H9 (cell line): ENCODE results near the gene ST6GALNAC6. TPM values are rescaled to one million over a fixed set of nuclear protein-coding genes. Genes with fewer than 3 reads are reported as not detected.

Source experiments
- DNase-seq: peaks from one replicate; pipeline ENCODE4 v3.0.0-alpha.2; 2017
- H2AFZ ChIP-seq: one replicate; pipeline ENCODE4 v1.6.1; 2013; ENCODE audit warnings: mild to moderate bottlenecking, low read length, control low read depth, moderate library complexity
- H2AK5ac ChIP-seq: 2 replicates; pipeline ENCODE4 v1.6.1; 2013; ENCODE audit warnings: low read length, control low read depth, mixed read lengths; ENCODE audit not compliant: insufficient read length
- H2BK120ac ChIP-seq: one replicate; pipeline ENCODE4 v1.6.1; 2013; ENCODE audit warnings: low read depth, mild to moderate bottlenecking, low read length, control low read depth, inconsistent platforms; ENCODE audit not compliant: poor library complexity, severe bottlenecking
- H2BK12ac ChIP-seq: 2 replicates; pipeline ENCODE4 v1.6.1; 2013; ENCODE audit warnings: low read length, control low read depth, mixed read lengths, low read depth; ENCODE audit not compliant: insufficient read length
- H2BK15ac ChIP-seq: 2 replicates; pipeline ENCODE4 v1.6.1; 2013; ENCODE audit warnings: low read depth, low read length, control low read depth
- H2BK20ac ChIP-seq: one replicate; pipeline ENCODE4 v1.6.1; 2013; ENCODE audit warnings: low read depth, mild to moderate bottlenecking, low read length, control low read depth, inconsistent platforms; ENCODE audit not compliant: poor library complexity, severe bottlenecking
- H2BK5ac ChIP-seq: 2 replicates; pipeline ENCODE4 v1.6.1; 2013; ENCODE audit warnings: low read length, control low read depth, mixed read lengths; ENCODE audit not compliant: insufficient read length
- H3K14ac ChIP-seq: 2 replicates; pipeline ENCODE4 v1.6.1; 2013; ENCODE audit warnings: low read length, control low read depth; ENCODE audit not compliant: insufficient read depth
- H3K18ac ChIP-seq: 2 replicates; pipeline ENCODE4 v1.6.1; 2013; ENCODE audit warnings: low read depth, mild to moderate bottlenecking, mixed read lengths, low read length, control low read depth; ENCODE audit not compliant: insufficient read length
- H3K23ac ChIP-seq: 2 replicates; pipeline ENCODE4 v1.6.1; 2013; ENCODE audit warnings: low read length, control low read depth, mixed read lengths, low read depth; ENCODE audit not compliant: insufficient read length
- H3K23me2 ChIP-seq: 2 replicates; pipeline ENCODE4 v1.6.1; 2013; ENCODE audit warnings: low read depth, mild to moderate bottlenecking, mixed read lengths, low read length, control low read depth; ENCODE audit not compliant: insufficient read length, poor library complexity, severe bottlenecking
- H3K27ac ChIP-seq: 2 replicates; pipeline ENCODE4 v1.5.1; 2013; ENCODE audit warnings: low read length, control low read depth, mixed read lengths, low read depth; ENCODE audit not compliant: insufficient read length
- H3K27me3 ChIP-seq: 2 replicates; pipeline ENCODE4 v1.6.1; 2013; ENCODE audit warnings: low read length, control low read depth, inconsistent platforms; ENCODE audit not compliant: insufficient read depth
- H3K4ac ChIP-seq: 2 replicates; pipeline ENCODE4 v1.6.1; 2013; ENCODE audit warnings: low read depth, mild to moderate bottlenecking, control low read depth, inconsistent platforms, low read length, moderate library complexity
- H3K4me1 ChIP-seq: 2 replicates; pipeline ENCODE4 v1.6.1; 2013; ENCODE audit warnings: low read length, control low read depth, inconsistent platforms; ENCODE audit not compliant: insufficient read depth
- H3K4me2 ChIP-seq: 2 replicates; pipeline ENCODE4 v1.6.1; 2013; ENCODE audit warnings: low read length, control low read depth, mixed read lengths; ENCODE audit not compliant: insufficient read length, insufficient read depth
- H3K56ac ChIP-seq: 2 replicates; pipeline ENCODE4 v1.6.1; 2013; ENCODE audit warnings: low read depth, mild to moderate bottlenecking, mixed read lengths, low read length, control low read depth; ENCODE audit not compliant: insufficient read length
- H3K79me1 ChIP-seq: 2 replicates; pipeline ENCODE4 v1.6.1; 2013; ENCODE audit warnings: low read depth, mild to moderate bottlenecking, moderate library complexity, low read length, control low read depth, inconsistent platforms; ENCODE audit not compliant: insufficient read depth, poor library complexity, severe bottlenecking
- H3K79me2 ChIP-seq: 2 replicates; pipeline ENCODE4 v1.6.1; 2013; ENCODE audit warnings: low read length, control low read depth, inconsistent platforms; ENCODE audit not compliant: insufficient read depth
- H3K9ac ChIP-seq: 2 replicates; pipeline ENCODE4 v1.6.1; 2013; ENCODE audit warnings: low read length, control low read depth, mixed read lengths; ENCODE audit not compliant: insufficient read length; ENCODE audit errors: extremely low read depth
- H3K9me3 ChIP-seq: one replicate; pipeline ENCODE4 v1.6.1; 2013; ENCODE audit warnings: low read depth, low read length, inconsistent platforms; ENCODE audit not compliant: control insufficient read depth
- H3T11ph ChIP-seq: one replicate; pipeline ENCODE4 v1.6.1; 2013; ENCODE audit warnings: mild to moderate bottlenecking, low read length, control low read depth, inconsistent platforms
- H4K20me1 ChIP-seq: one replicate; pipeline ENCODE4 v1.6.1; 2013; ENCODE audit not compliant: control insufficient read depth, insufficient read length, insufficient read depth
- H4K5ac ChIP-seq: 2 replicates; pipeline ENCODE4 v1.6.1; 2013; ENCODE audit warnings: low read depth, mild to moderate bottlenecking, mixed read lengths, low read length, control low read depth; ENCODE audit not compliant: insufficient read length
- H4K8ac ChIP-seq: replicated peaks from 2 replicates; pipeline ENCODE4 v1.6.1; 2013; ENCODE audit warnings: low read length, control low read depth, mixed read lengths, low read depth; ENCODE audit not compliant: insufficient read length
- H4K91ac ChIP-seq: 2 replicates; pipeline ENCODE4 v1.6.1; 2013; ENCODE audit warnings: low read depth, mild to moderate bottlenecking, moderate library complexity, mixed read lengths, low read length, control low read depth; ENCODE audit not compliant: insufficient read length
- H3K27ac Mint-ChIP-seq, 3 experiments: 2 replicates in 2 of 3; 3 replicates in 1 of 3; pipeline ENCODE4 v1.8.0; 2020 to 2021; ENCODE audit warnings: mixed read lengths in 3 of 3, mild to moderate bottlenecking in 1 of 3, moderate library complexity in 1 of 3
- H3K27me3 Mint-ChIP-seq: 2 replicates; pipeline ENCODE4 v1.8.0; 2021; ENCODE audit warnings: low read depth, mild to moderate bottlenecking, moderate library complexity, mixed read lengths
- H3K36me3 Mint-ChIP-seq, 3 experiments: 2 replicates in 2 of 3; 3 replicates in 1 of 3; pipeline ENCODE4 v1.8.0; 2020 to 2021; ENCODE audit warnings: low read depth in 3 of 3, mixed read lengths in 3 of 3; ENCODE audit not compliant: insufficient read depth in 1 of 3
- H3K4me1 Mint-ChIP-seq, 2 experiments: 2 replicates each; pipeline ENCODE4 v1.8.0; 2020; ENCODE audit warnings: mixed read lengths in 2 of 2
- H3K4me3 Mint-ChIP-seq, 2 experiments: 2 replicates in 1 of 2; 3 replicates in 1 of 2; pipeline ENCODE4 v1.8.0; 2020 to 2021; ENCODE audit warnings: mild to moderate bottlenecking in 2 of 2, mixed read lengths in 2 of 2, moderate library complexity in 1 of 2
- H3K9me3 Mint-ChIP-seq, 2 experiments: 2 replicates in 1 of 2; 3 replicates in 1 of 2; pipeline ENCODE4 v1.8.0; 2020; ENCODE audit warnings: mild to moderate bottlenecking in 2 of 2, mixed read lengths in 2 of 2, moderate library complexity in 1 of 2
- CTCF ChIP-seq: fragments of 200-600 bp; sonication (generic); conservative IDR thresholded peaks from 3 replicates; pipeline ENCODE4 v1.8.0; 2021; ENCODE audit warnings: antibody characterized with exemption, mild to moderate bottlenecking
- WGBS: extraction: QIAGEN DNeasy Blood & Tissue Kit; methylation state at CpG from one replicate; pipeline ENCODE4 v1.1.7; 2013; ENCODE audit warnings: missing lambda C conversion rate, low lambda C conversion rate, mixed read lengths; ENCODE audit not compliant: insufficient read length; ENCODE audit errors: extremely low coverage; 5-methylcytosine and 5-hydroxymethylcytosine counted together
- total RNA-seq: library from RNA; stranded (reverse); gene quantifications from 2 replicates; pipeline ENCODE4 v1.2.1, GENCODE V29; 2021

The ST6GALNAC6 gene
- total RNA-seq, 1 experiment from 2014 or later: 29.8 TPM

GRCh38 chr9:127909839-127910273, 10.5 kb upstream of the ST6GALNAC6 start:
- no peak overlapping the region for H2AK5ac ChIP-seq
- no peaks in the 10 kb centered on the region for H3K79me2 ChIP-seq
- H3K27me3 ChIP-seq: no peaks in the 10 kb centered on the region
- no peak overlapping the region for H2BK12ac ChIP-seq
- H4K5ac ChIP-seq: no peak overlapping the region
- no peak overlapping the region for H3K56ac ChIP-seq
- H2BK20ac ChIP-seq: no peak overlapping the region
- H3K23me2 ChIP-seq: no peaks in the 10 kb centered on the region
- no peaks in the 10 kb centered on the region for H3K4me1 ChIP-seq
- Mint-ChIP-seq H3K9me3 (no peaks in the 10 kb centered on the region), H3K4me3 (no peak overlapping the region), H3K27ac (no peak overlapping the region), H3K4me1 (peaks cover under 1 to 10% of the 10 kb centered on the region in 2 experiments; a peak in 3 of 4 replicates), H3K36me3 (peaks cover 9 to 19% (median 9%) of the 10 kb centered on the region in 3 experiments), H3K27me3 (no peaks in the 10 kb centered on the region)
- no peak overlapping the region for H3K27ac ChIP-seq
- H4K91ac ChIP-seq: no peak overlapping the region
- no peak overlapping the region for H3K23ac ChIP-seq
- no peaks in the 10 kb centered on the region for H4K20me1 ChIP-seq
- no peak overlapping the region for H2BK15ac ChIP-seq
- no peak for DNase-seq
- WGBS: no CpG with 5 or more reads among the region's 17 CpGs
- no peak overlapping the region for H2AFZ ChIP-seq
- H3K14ac ChIP-seq: no peak overlapping the region; the same call in 1 of the 2 replicates
- no peak for TF ChIP-seq CTCF
- H3K9ac ChIP-seq: no peak overlapping the region
- H3T11ph ChIP-seq: no peak overlapping the region
- no peak overlapping the region for H2BK120ac ChIP-seq
- H3K4me2 ChIP-seq: no peak overlapping the region
- no peak overlapping the region for H3K18ac ChIP-seq
- H3K9me3 ChIP-seq: no peaks in the 10 kb centered on the region
- no peak overlapping the region for H2BK5ac ChIP-seq
- H3K79me1 ChIP-seq: no peaks in the 10 kb centered on the region
- H4K8ac ChIP-seq: no peak overlapping the region
- no peak overlapping the region for H3K4ac ChIP-seq
